HepG2 (cell line): Measurements from ENCODE around the gene TBC1D5. TPM values are rescaled to one million over a fixed set of nuclear protein-coding genes. Genes with fewer than 3 reads are reported as not detected.

Experiments used
- ARID3A ChIP-seq: IDR thresholded peaks from 2 replicates; pipeline ENCODE4 v1.6.1; 2012; ENCODE audit warnings: low read depth, low read length, improper control_type of control experiment
- CEBPZ ChIP-seq: IDR thresholded peaks from 2 replicates; pipeline ENCODE4 v1.6.1; 2012; ENCODE audit warnings: low read length, improper control_type of control experiment
- FOSL1 ChIP-seq: sonication (generic); formaldehyde crosslinking; IDR thresholded peaks from 2 replicates; pipeline ENCODE4 v1.9.0; 2021; ENCODE audit warnings: missing genetic modification reagents, borderline replicate concordance
- KIAA2018 ChIP-seq: sonication (generic); formaldehyde crosslinking; IDR thresholded peaks from 2 replicates; pipeline ENCODE4 v1.5.0; 2020; ENCODE audit warnings: mild to moderate bottlenecking, missing genetic modification reagents, borderline replicate concordance
- LRRFIP1 ChIP-seq: sonication (generic); formaldehyde crosslinking; conservative IDR thresholded peaks from 2 replicates; pipeline ENCODE4 v1.4.0; 2020; ENCODE audit warnings: missing genetic modification reagents
- SIN3A ChIP-seq: IDR thresholded peaks from 2 replicates; pipeline ENCODE4 v1.6.1; 2011; ENCODE audit warnings: low read depth, mild to moderate bottlenecking, control low read depth, low read length, borderline replicate concordance
- ZNF263 ChIP-seq: sonication (generic); formaldehyde crosslinking; IDR thresholded peaks from 2 replicates; pipeline ENCODE4 v1.4.0; 2020; ENCODE audit warnings: missing genetic modification reagents
- ZNF788 ChIP-seq: sonication (generic); formaldehyde crosslinking; IDR thresholded peaks from 2 replicates; pipeline ENCODE4 v1.5.0; 2020; ENCODE audit warnings: mild to moderate bottlenecking, missing genetic modification reagents, borderline replicate concordance
- ZSCAN20 ChIP-seq: sonication (generic); formaldehyde crosslinking; IDR thresholded peaks from 2 replicates; pipeline ENCODE4 v1.4.0; 2020; ENCODE audit warnings: missing genetic modification reagents, mild to moderate bottlenecking, borderline replicate concordance
- polyA plus RNA-seq, 8 experiments: library from polyadenylated mRNA; depleted of rRNA in 3 of 8; stranded (reverse) in 7 of 8; unstranded in 1 of 8; fragments of >200 nt; fragmentation: Illumina TruSeq in 4 of 8; extraction: Trizol in 4 of 8; gene quantifications; 2 replicates each; pipeline versions ENCODE4 v1.2.1 to v1.2.3, GENCODE V29; 2011 to 2016; ENCODE audit warnings: low read depth in 4 of 8, missing spikeins in 1 of 8, mixed read lengths in 1 of 8; ENCODE audit not compliant: insufficient read depth in 1 of 8
- total RNA-seq, 5 experiments: library from RNA; depleted of rRNA; stranded (reverse); fragments of >200 nt; fragmentation: Illumina TruSeq; extraction: Trizol; gene quantifications; 2 replicates each; pipeline ENCODE4 v1.2.3, GENCODE V29; 2016; ENCODE audit warnings: low read depth in 1 of 5

Gene TBC1D5
- total and polyA plus RNA-seq, 2 of the 13 experiments (the other 11 are each of a cell fraction or from before 2014, with no cell fraction given): 19.2 to 33.3 TPM

GRCh38 chr3:17742102-17742879 is at the start of gene TBC1D5 (continued):
- TF ChIP-seq KIAA2018 (CRISPR knock-in tag): no peak; the same call in 1 of the 2 replicates
- no peak for TF ChIP-seq ZNF263 (CRISPR knock-in tag)
- TF ChIP-seq CEBPZ: no peak
- peak; percentile 26; the same call in 1 of the 2 replicates for TF ChIP-seq FOSL1 (CRISPR knock-in tag)
- peak; percentile 65; the same call in 1 of the 2 replicates for TF ChIP-seq ZNF788 (CRISPR knock-in tag)
- 0 out of 2 replicates have a peak, but pooled peaks have one; percentile 15 for TF ChIP-seq ARID3A
- TF ChIP-seq LRRFIP1 (CRISPR knock-in tag): no peak
- no peak for TF ChIP-seq ZSCAN20 (CRISPR knock-in tag)
- TF ChIP-seq SIN3A: peak; percentile 63; the same call in 1 of the 2 replicates
